Sigmoid colon (tissue), 3 donors: ENCODE results near the gene MYRFL.

Experiments
- POLR2A ChIP-seq, 2 donors: fragments of 450-650 bp; IDR thresholded peaks; one replicate each; pipeline ENCODE4 v1.6.1; 2016; ENCODE audit warnings: antibody characterized with exemption in 2 of 2, mild to moderate bottlenecking in 2 of 2, moderate library complexity in 2 of 2
- TF ChIP-seq, protein P1 (sequence below), 4 experiments: fragments of 450-650 bp in 3 of 4; fragments of 200-600 bp in 1 of 4; IDR thresholded peaks; one replicate each; pipeline ENCODE4 v1.5.1; 2016 to 2019; ENCODE audit warnings: antibody characterized with exemption in 4 of 4, mild to moderate bottlenecking in 3 of 4, moderate library complexity in 2 of 4

- TF ChIP-seq, protein P1, sequence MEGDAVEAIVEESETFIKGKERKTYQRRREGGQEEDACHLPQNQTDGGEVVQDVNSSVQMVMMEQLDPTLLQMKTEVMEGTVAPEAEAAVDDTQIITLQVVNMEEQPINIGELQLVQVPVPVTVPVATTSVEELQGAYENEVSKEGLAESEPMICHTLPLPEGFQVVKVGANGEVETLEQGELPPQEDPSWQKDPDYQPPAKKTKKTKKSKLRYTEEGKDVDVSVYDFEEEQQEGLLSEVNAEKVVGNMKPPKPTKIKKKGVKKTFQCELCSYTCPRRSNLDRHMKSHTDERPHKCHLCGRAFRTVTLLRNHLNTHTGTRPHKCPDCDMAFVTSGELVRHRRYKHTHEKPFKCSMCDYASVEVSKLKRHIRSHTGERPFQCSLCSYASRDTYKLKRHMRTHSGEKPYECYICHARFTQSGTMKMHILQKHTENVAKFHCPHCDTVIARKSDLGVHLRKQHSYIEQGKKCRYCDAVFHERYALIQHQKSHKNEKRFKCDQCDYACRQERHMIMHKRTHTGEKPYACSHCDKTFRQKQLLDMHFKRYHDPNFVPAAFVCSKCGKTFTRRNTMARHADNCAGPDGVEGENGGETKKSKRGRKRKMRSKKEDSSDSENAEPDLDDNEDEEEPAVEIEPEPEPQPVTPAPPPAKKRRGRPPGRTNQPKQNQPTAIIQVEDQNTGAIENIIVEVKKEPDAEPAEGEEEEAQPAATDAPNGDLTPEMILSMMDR (IDR thresholded peaks at IDR 0.05) = no peak
- TF ChIP-seq POLR2A (IDR thresholded peaks at IDR 0.05) = no peak
Measured at GRCh38 chr12:69910694-69911093, 85.7 kb downstream of the MYRFL start.
